Adrenal gland (tissue), 12 donors: ENCODE data around the gene KIAA1614. TPM values are rescaled to one million over a fixed set of nuclear protein-coding genes. Genes with fewer than 3 reads are reported as not detected.

ENCODE experiments used
- DNase-seq, 7 donors: peaks; one replicate each; pipeline ENCODE4 v3.0.0-alpha.2; 2019 to 2020
- H3K27ac ChIP-seq, 5 donors: fragments of 200-600 bp; sonication (generic) in 4 of 5; 1 replicate in 3 of 5; 2 replicates in 2 of 5; pipeline versions ENCODE4 v1.5.1 to v1.8.0; 2016 to 2020; ENCODE audit warnings: mild to moderate bottlenecking in 1 of 5
- H3K27me3 ChIP-seq: fragments of 200-600 bp; 2 replicates; pipeline ENCODE4 v1.8.0; 2021
- H3K36me3 ChIP-seq, 2 donors: fragments of 200-600 bp; replicated peaks in 1 of 2; 1 replicate in 1 of 2; 2 replicates in 1 of 2; pipeline versions ENCODE4 v1.5.1 to v1.8.0; 2018 to 2022
- H3K4me1 ChIP-seq, 2 donors: fragments of 200-600 bp; replicated peaks in 1 of 2; 1 replicate in 1 of 2; 2 replicates in 1 of 2; pipeline versions ENCODE4 v1.5.1 to v1.8.0; 2018 to 2021
- H3K4me3 ChIP-seq, 4 donors: fragments of 200-600 bp; sonication (generic) in 3 of 4; one replicate each; pipeline ENCODE4 v1.5.1; 2016 to 2018
- H3K9me3 ChIP-seq, 3 donors: fragments of 200-600 bp; sonication (generic) in 1 of 3; replicated peaks in 1 of 3; 1 replicate in 2 of 3; 2 replicates in 1 of 3; pipeline versions ENCODE4 v1.5.1 to v1.8.0; 2016 to 2021
- CTCF ChIP-seq, 6 experiments: fragments of 450-650 bp in 4 of 6; fragments of 200-600 bp in 2 of 6; sonication (generic) in 1 of 6; IDR thresholded peaks; 1 replicate in 5 of 6; 2 replicates in 1 of 6; pipeline versions ENCODE4 v1.5.1 to v1.8.0; 2016 to 2021; ENCODE audit warnings: antibody characterized with exemption in 6 of 6, mild to moderate bottlenecking in 2 of 6, moderate library complexity in 1 of 6
- POLR2A ChIP-seq, 2 donors: fragments of 450-650 bp; IDR thresholded peaks; one replicate each; pipeline ENCODE4 v1.6.1; 2017; ENCODE audit warnings: antibody characterized with exemption in 2 of 2, mild to moderate bottlenecking in 2 of 2, moderate library complexity in 1 of 2
- WGBS, 4 donors: extraction: QIAGEN DNeasy Blood & Tissue Kit in 2 of 4; methylation state at CpG; one replicate each; pipeline versions ENCODE4 v1.1.5 to v1.1.7; 2013 to 2017; 5-methylcytosine and 5-hydroxymethylcytosine counted together
- intact Hi-C, 2 donors: fragments of 100-400 bp; cut with DNase I; formaldehyde crosslinking; loops; one replicate each; pipeline versions ENCODE4 v1.14.1 to v1.15.0; 2022 to 2023
- polyA plus RNA-seq, 3 donors: library from polyadenylated mRNA; stranded (reverse); fragments of 200-250 nt in 2 of 3; fragments of 350-450 nt in 1 of 3; fragmentation: Illumina TruSeq in 1 of 3; extraction: RNeasy Lipid Tissue Mini Kit (QIAGEN cat#74804) in 1 of 3; gene quantifications; one replicate each; pipeline ENCODE4 v1.2.3, GENCODE V29; 2013 to 2014
- total RNA-seq, 9 donors: library from RNA; depleted of rRNA in 4 of 9; stranded (reverse); fragments of >200 nt in 4 of 9; fragments of 120-200 nt in 1 of 9; fragmentation: NEBNext Ultra II Directional in 1 of 9; extraction: Animal tissue kit (Norgen Biotek cat#: 25700) in 1 of 9; gene quantifications; one replicate each; pipeline versions ENCODE4 v1.1.0 to v1.2.4, GENCODE V29; 2013 to 2023
- donor health status: healthy with polysubstance abuse.
- donor health status: Bipolar disorder and iron deficiency.
- donor health status: DM: yes; HTN: yes; CAD: no.
- donor health status: DM: no; HTN: no; CAD: no.
- donor health status: DM: no; HTN: no; CAD: no.
- donor health status: DM: yes; HTN: yes; CAD: no.

KIAA1614 gene
- total and polyA plus RNA-seq, 12 donors = 0.18 to 6.9 (median 1.2) TPM

GRCh38 chr1:180933141-180933540 is 20.4 kb downstream of the KIAA1614 start:
- Histone ChIP-seq H3K4me1 (peaks cover 0 to 6% of the 10 kb centered on the region in 2 donors), H3K36me3 (peaks cover 0 to 5% of the 10 kb centered on the region in 2 donors), H3K27ac (no peak overlapping the region), H3K4me3 (no peak overlapping the region), H3K27me3 (no peaks in the 10 kb centered on the region), H3K9me3 (no peaks in the 10 kb centered on the region)
- intact Hi-C loops = no loop called here
- DNase-seq = no peak
- TF ChIP-seq POLR2A (IDR thresholded peaks at IDR 0.05) (no peak), CTCF (IDR thresholded peaks at IDR 0.05) (no peak)

- intact Hi-C loops = no loop called here
Observed at GRCh38 chr1:180934563-180934962, 21.9 kb downstream of the KIAA1614 start.

GRCh38 chr1:180935326-180936109 is 22.8 kb downstream of the KIAA1614 start:
- Histone ChIP-seq H3K4me3 (no peak overlapping the region), H3K27ac (no peak overlapping the region), H3K9me3 (no peaks in the 10 kb centered on the region), H3K36me3 (peaks cover 0 to 5% of the 10 kb centered on the region in 2 donors), H3K4me1 (peaks cover 0 to 6% of the 10 kb centered on the region in 2 donors), H3K27me3 (no peaks in the 10 kb centered on the region)
- intact Hi-C loops = no loop called here
- TF ChIP-seq POLR2A (IDR thresholded peaks at IDR 0.05) = no peak
- DNase-seq = no peak
- 72 to 82% (median 77%) methylated on average over 6 to 45 of the region's 45 CpGs for WGBS, 4 donors

More at GRCh38 chr1:180934563-180934962, 21.9 kb downstream of the KIAA1614 start:
- 43 to 72% (median 60%) methylated on average over 7 of the region's 7 CpGs for WGBS, 4 donors
- Histone ChIP-seq H3K36me3 (peaks cover 0 to 5% of the 10 kb centered on the region in 2 donors), H3K9me3 (no peaks in the 10 kb centered on the region), H3K4me1 (peaks cover 0 to 6% of the 10 kb centered on the region in 2 donors), H3K27ac (no peak overlapping the region), H3K4me3 (no peak overlapping the region), H3K27me3 (no peaks in the 10 kb centered on the region)
- TF ChIP-seq CTCF (IDR thresholded peaks at IDR 0.05) (no peak), POLR2A (IDR thresholded peaks at IDR 0.05) (no peak)
- no peak for DNase-seq

GRCh38 chr1:180936110-180937011 is 23.7 kb downstream of the KIAA1614 start:
- peaks cover 0 to 5% of the 10 kb centered on the region in 2 donors for H3K36me3 ChIP-seq
- peaks cover 0 to 6% of the 10 kb centered on the region in 2 donors for H3K4me1 ChIP-seq
- no peaks in the 10 kb centered on the region for H3K27me3 ChIP-seq
- intact Hi-C loops = no loop called here
- no peak for DNase-seq
- H3K9me3 ChIP-seq = no peaks in the 10 kb centered on the region
- H3K4me3 ChIP-seq = no peak overlapping the region
- no peak for TF ChIP-seq POLR2A (IDR thresholded peaks at IDR 0.05)
- TF ChIP-seq CTCF (IDR thresholded peaks at IDR 0.05) = no peak
- WGBS, 4 donors = 87 to 92% (median 90%) methylated on average over 7 to 28 of the region's 28 CpGs
- H3K27ac ChIP-seq = no peak overlapping the region
